Fibroblast of the aortic adventitia (primary cell): Measurements from ENCODE around the gene TAS2R39. TPM values are rescaled to one million over a fixed set of nuclear protein-coding genes. Genes with fewer than 3 reads are reported as not detected.
A peak's percentile ranks its signal among the peaks of the same experiment; 100 is the strongest.
"Not testable (repeated sequence)": the region's sequence is repeated elsewhere in the genome, so short reads cannot be mapped to it uniquely, and the experiment has no call there.

Experiments used
- DNase-seq: peaks from one replicate; pipeline ENCODE4 v3.0.0-alpha.2; 2010; ENCODE audit warnings: low read depth
- H3K4me3 ChIP-seq: 2 replicates; pipeline ENCODE4 v1.5.1; 2011; ENCODE audit warnings: low read depth, mild to moderate bottlenecking, control low read depth, low read length, moderate library complexity
- CTCF ChIP-seq: IDR thresholded peaks from 2 replicates; pipeline ENCODE4 v1.5.1; 2011; ENCODE audit warnings: mild to moderate bottlenecking, low read length, control low read depth, inconsistent platforms; ENCODE audit not compliant: insufficient read depth
- total RNA-seq: library from RNA; depleted of rRNA; stranded (reverse); fragments of >200 nt; gene quantifications from 2 replicates; pipeline ENCODE4 v1.2.3, GENCODE V29; 2012; ENCODE audit warnings: low replicate concordance

Gene TAS2R39
- total RNA-seq = not detected in 2 replicates

- DNase-seq = no peak
- no peak within 1 kb of the TSS for H3K4me3 ChIP-seq
- TF ChIP-seq CTCF = no peak
These were observed at the start of gene TAS2R39 for GRCh38 chr7:143183024-143183423. TAS2R39 (plus strand) TSS chr7:143183419; CDS start chr7:143183419, 0 bp downstream.

- no peak overlapping the region for H3K4me3 ChIP-seq
- peak; percentile 30 for DNase-seq
- no peak for TF ChIP-seq CTCF
These were observed 36.1 kb upstream of the TAS2R39 start for GRCh38 chr7:143147070-143147469.

- no peak overlapping the region for H3K4me3 ChIP-seq
- DNase-seq = no peak
- no peak for TF ChIP-seq CTCF
These were observed 35.2 kb upstream of the TAS2R39 start for GRCh38 chr7:143148050-143148449.

GRCh38 chr7:143148651-143149050 lies 34.6 kb upstream of the TAS2R39 start:
- no peak for DNase-seq
- H3K4me3 ChIP-seq = no peak overlapping the region
- TF ChIP-seq CTCF = no peak

- not testable (repeated sequence) for H3K4me3 ChIP-seq, DNase-seq
These were observed 32.5 kb upstream of the TAS2R39 start for GRCh38 chr7:143150696-143151095.

GRCh38 chr7:143158617-143159016 lies 24.6 kb upstream of the TAS2R39 start:
- not testable (repeated sequence) for DNase-seq, H3K4me3 ChIP-seq

GRCh38 chr7:143171697-143172096 lies 11.5 kb upstream of the TAS2R39 start:
- H3K4me3 ChIP-seq = no peak overlapping the region
- no peak for TF ChIP-seq CTCF
- peak; percentile 7 for DNase-seq

GRCh38 chr7:143172354-143172753 lies 10.9 kb upstream of the TAS2R39 start:
- DNase-seq = peak; percentile 36
- H3K4me3 ChIP-seq = no peak overlapping the region
- TF ChIP-seq CTCF = no peak
